GM19467 (cell line): Measurements from ENCODE around the gene B4GALT7.
"Not testable (repeated sequence)": the region's sequence is repeated elsewhere in the genome, so short reads cannot be mapped to it uniquely, and the experiment has no call there.

Experiments
- ATAC-seq: cut with Tn5 transposase; IDR thresholded peaks from one replicate; pipeline ENCODE4 v1.9.1; 2021; ENCODE audit warnings: mild to moderate bottlenecking, moderate library complexity; ENCODE audit not compliant: unreplicated experiment

The B4GALT7 gene, protein sequence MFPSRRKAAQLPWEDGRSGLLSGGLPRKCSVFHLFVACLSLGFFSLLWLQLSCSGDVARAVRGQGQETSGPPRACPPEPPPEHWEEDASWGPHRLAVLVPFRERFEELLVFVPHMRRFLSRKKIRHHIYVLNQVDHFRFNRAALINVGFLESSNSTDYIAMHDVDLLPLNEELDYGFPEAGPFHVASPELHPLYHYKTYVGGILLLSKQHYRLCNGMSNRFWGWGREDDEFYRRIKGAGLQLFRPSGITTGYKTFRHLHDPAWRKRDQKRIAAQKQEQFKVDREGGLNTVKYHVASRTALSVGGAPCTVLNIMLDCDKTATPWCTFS

DNA sequence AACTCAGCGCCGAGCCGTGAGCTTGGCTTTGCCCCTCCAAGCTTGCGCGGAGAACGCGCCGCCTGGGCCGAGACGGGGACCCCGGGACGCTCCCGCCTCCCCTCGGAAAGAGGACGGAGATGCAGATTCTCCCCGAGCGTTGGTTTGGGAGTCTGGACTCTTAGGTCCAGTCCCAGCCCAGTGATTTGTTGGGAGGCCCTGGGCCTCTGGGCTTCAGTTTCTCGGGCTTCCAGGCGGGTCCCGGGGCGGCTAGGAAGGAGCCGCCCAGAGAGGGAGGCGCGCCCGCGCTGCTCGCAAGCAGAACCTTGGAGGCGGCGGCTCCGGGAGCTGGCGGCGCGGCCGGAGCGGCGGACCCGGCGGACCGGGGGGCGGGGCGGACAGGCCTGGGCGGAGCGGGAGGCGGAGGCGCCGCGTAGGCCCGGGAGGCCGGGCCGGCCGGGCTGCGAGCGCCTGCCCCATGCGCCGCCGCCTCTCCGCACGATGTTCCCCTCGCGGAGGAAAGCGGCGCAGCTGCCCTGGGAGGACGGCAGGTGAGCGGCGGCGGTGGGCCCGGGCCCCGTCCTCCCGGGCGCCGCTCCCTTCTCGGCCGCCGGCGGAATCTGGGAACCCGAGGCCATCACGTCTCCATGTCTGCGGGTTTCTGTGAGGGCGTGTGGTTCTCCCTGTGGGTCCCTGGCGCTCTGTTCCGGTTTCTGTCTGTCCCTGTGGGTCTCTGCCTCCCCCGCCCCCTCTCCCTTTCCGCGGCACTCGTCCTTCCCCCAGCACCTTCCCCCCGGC lies at the start of gene B4GALT7:
TSS of gene B4GALT7 (plus strand) at position 402 of the 777 bp plus-strand sequence. CDS start at position 481, 79 bp downstream.
- ATAC-seq = peak; percentile 85

DNA sequence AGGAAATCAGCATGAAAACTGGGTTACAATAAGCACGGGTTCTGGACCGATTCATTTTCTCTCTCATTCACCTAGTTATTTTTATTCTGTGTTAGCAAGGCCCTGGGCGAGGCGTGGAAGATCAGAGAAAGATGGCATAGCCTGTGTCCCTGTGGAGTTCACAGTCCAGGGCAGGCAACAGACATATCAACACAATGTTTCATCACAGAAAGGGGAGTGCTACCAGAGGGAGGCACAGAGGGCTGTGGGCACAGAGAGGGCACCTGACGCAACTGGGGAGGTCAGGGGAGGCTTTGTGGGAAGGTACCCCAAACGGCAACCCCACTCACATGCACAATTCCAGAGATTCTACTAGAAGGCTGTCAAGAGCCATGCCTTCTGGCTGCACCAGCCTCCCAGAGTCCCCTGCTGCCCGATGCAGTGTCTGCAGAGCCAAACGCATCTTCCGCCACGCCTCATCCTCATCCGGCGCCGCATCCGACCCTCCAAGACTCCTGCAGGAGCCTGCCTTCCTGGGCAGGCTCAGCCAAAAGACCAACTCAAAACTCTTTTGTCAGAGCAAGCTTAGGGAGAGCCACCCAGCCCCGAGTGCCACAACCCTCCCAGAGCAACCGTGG lies 47.0 kb upstream of the B4GALT7 start:
- no peak for ATAC-seq

DNA sequence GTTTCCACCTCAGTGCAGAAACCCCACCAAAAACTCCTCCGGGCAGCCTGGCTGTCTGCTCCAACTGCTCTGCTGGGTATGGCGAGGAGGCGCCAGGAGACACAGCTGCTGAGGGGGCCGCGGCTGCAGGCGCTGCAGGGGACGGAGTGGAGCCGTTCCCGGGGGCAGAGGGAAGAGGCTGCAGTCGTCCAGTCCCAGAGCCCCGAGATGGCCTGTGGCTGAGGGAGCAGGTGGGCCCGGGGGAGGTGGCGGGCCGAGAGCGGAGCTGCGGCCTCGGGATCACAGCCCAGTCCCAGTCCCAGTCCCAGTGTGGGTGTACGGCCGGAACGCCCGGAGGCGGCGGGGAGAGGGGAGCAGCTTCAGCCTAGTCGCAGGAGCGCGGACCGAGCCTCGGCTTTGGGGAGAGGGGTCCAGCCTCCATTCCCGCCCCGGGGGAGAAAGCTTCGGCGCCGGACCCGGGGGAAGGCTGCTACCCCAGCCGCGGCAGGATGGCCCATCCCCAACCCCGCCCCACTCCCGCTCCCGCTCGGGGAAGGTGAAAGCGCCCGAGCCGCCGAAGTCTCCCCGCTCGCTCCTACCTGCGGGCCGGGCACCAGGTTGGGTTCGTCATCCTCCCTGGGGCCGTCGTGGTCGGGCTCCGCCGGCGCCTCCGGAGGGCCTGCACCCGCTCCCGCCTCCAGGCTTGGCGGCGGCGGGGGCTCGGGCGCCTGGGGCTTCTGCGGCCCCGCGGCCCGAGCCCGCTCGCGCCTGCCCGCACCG lies 46.1 kb upstream of the B4GALT7 start:
- peak; percentile 36 for ATAC-seq

DNA sequence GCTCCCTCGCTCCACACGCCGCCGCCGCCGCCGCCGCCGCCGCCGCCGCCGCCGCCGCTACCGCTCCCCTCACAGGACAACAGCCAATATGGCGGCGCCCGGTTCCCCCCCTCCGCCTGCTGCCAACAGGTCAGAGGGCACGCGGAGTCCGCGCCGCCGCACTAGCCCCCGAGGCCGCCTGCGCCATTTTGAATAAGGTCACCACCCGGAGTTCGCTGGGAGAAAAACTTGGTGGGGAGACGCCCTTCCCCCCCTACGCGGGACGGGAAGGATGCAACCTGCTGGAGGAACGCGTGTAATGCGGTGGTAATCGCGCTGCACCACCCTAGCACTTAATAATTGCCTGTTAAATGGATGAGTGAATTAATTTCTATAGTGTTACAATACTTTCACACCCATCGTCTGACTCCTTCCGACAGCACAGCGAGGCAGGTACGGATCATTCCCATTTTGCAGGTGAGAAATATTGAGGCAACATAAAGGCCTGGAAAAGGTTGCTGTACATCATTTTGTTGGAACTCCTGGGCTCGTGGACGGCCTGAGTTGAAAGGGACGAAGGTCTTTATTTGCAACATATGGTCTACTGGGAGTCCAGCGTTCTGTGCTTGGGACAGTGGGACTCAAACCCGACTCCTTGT lies 45.3 kb upstream of the B4GALT7 start, which contains the start of gene FAM193B:
TSS of gene FAM193B (minus strand) at position 90 of the 638 bp plus-strand sequence. CDS start 105 bp downstream, outside the sequence.
- ATAC-seq = peak; percentile 83

DNA sequence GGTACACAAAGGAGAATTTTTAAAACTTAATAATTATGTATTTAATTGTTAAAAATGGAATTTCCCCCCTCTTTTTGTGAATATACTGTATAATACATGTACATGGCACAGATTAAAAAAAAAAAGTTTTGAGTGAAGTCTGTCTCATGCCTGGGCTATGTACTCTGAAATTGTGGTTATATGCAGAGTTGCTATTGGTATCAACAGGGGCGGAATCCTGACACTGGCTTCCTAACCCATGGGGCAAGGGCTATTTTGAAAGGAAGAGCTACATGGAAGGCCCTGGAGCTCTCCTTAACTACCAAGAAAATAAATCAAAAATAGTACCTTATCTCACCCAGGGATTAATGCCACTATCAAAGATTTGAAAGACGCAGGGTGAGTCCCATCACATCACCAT lies 44.7 kb upstream of the B4GALT7 start:
- no peak for ATAC-seq

DNA sequence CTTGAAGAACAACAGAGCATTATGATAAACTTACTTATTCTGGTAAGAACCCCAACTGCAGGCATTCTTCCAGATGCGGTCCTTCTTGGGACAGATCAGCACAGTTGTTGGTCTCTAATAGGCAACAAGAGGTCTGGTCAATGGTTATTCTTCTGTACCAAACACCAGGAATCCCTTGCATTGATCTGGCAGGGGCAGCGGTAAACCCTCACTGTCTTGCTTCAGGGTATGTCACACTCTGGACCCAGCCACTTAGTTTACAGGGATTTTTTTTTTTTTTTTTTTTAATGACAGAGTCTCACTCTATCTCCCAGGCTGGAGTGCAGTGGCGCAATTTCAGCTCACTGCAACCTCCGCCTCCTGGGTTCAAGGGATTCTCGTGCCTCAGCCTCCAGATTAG lies 44.3 kb upstream of the B4GALT7 start:
- ATAC-seq = no peak

DNA sequence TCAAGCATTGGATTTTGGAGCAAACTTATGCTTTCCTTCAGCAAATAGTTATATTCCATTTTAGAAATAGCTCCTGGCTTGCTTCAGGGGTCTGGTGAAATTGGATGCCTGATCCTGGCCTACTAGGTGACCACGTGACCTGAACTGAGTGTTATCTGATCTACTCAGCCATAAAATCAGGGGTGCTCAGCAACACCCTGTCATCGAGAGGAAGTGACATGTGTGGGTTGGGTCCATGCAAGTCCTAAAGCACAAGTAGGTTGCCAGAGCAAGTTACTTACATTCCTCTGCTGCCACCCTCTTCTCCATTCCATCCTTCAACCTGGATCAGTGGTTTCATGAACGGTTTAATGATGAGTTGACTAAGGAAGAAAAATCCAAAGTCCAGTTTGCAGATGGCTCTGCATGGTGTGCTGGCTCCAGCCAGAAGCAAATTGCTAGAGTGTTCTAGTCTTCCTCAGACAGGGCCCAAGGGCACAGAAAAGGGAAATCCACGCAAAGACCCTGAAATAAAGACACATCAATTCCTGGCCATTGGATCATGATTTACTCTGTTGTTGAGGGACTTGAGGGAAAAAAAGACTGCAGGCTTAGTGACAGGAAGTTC lies 42.8 kb upstream of the B4GALT7 start:
- no peak for ATAC-seq

DNA sequence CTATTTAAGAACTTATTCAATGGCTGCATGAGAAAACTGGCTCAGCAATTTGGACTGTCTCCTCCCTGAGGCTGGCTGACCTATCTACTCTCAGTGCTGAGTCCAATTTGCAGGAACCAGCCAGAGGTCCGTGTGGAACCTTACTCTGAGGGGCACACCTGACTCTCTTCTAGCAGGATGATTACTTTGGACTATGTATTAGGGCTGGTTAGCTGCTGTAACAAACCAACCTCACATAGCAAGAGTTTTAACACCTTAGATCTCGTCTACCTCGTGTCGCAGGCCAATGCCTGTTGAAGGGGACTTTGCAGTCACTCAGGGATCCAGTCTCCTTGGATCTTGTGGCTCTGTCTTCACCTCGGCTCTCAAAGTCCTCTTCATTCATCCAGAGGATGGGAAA lies 42.1 kb upstream of the B4GALT7 start:
- no peak for ATAC-seq

DNA sequence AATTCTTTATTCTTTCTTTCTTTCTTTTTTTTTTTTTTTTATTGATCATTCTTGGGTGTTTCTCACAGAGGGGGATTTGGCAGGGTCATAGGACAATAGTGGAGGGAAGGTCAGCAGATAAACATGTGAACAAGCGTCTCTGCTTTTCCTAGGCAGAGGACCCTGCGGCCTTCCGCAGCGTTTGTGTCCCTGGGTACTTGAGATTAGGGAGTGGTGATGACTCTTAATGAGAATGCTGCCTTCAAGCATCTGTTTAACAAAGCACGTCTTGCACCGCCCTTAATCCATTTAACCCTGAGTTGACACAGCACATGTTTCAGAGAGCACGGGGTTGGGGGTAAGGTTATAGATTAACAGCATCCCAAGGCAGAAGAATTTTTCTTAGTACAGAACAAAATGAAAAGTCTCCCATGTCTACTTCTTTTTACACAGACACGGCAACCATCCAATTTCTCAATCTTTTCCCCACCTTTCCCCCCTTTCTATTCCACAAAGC lies 40.4 kb upstream of the B4GALT7 start:
- not testable (repeated sequence) for ATAC-seq

DNA sequence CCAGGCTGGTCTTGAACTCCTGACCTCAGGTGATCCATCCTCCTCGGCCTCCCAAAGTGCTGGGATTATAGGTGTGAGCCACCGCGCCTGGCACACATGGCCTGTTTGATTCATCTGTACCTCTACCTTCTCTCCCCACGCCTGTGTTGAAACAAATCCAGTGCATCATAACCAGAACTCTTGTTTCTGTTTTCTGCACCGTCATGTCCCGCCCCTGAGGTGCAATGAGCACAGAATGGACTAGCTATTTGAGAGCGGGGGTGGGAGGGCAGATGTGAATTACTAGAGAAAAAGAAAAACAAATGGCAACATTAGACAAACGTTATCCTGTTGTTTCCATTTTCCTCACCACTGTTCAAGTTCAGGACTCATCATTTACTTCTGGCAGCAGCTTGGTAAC lies 34.9 kb upstream of the B4GALT7 start:
- no peak for ATAC-seq

DNA sequence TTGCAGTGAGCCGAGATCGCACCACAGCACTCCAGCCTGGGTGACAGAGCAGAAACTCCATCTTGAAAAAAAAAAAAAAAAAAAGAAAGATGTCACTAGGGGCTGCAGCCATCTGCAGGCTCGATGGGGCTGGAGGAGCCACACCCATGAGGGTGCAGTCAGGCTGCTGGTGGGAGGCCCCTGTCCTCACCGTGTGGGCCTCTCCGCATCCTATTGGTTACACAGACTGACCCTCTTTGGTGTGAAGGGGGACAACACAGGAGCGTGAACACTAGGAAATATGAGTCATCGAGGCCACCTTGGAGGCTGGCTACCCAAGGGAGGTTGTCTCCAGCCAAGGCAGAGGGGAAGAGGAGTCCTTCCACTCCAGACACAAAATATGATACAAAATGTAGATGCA lies 31.6 kb upstream of the B4GALT7 start:
- no peak for ATAC-seq

DNA sequence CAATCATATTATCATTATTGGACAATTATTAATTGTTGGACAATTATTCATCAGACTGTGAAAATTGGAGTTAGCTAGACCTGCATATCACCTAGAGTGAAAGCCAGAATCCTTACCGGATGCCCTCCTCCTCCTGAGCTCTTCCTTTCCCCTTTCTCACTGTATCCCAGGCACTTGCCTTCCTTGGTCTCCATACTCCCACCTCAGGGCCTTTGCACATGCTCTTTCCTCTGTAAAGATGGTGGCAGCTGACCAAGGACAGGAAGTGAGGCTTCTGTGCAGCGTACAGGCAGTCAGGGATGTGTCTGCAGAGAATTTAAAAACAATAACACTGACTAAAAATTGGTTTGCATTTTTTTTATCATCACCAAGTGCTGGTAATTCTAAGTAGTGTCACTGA lies 30.0 kb upstream of the B4GALT7 start:
- no peak for ATAC-seq

DNA sequence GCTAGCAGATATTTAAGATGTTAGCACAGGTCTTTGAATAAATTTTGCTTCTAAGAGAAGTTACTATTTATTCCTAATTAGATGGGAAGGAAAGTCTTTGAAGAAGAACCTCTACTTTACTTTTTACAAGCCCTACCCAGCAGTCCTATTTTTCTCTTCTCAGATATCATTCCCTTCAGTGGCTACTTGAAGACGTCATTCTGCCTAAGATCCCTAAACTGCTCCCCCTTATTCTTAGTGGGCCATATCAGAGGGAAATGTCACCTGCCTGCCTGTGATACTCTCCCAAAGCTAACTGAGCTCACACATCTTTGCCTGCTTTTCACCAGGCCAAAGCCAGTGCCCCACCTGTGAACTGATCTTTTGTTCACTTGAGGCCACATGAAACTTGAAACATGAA lies 24.4 kb upstream of the B4GALT7 start:
- ATAC-seq = no peak

DNA sequence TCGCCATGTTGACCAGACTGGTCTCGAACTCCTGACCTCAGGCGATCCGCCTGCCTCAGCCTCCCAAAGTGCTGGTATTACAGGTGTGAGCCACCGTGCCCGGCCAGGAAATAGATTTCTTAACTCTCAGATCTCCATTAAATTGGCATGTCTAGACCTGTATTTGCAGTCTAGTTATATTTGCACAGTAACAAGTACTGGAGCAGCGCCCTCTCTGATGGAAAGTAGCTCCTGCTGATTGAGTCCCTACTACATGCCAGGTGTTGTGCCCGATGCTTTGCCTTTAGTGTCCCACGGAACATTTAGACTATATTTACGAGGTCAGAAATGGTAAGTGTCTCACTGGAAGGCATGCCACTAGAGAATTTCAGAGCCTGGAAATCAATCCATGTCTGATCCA lies 23.8 kb upstream of the B4GALT7 start:
- ATAC-seq = no peak

DNA sequence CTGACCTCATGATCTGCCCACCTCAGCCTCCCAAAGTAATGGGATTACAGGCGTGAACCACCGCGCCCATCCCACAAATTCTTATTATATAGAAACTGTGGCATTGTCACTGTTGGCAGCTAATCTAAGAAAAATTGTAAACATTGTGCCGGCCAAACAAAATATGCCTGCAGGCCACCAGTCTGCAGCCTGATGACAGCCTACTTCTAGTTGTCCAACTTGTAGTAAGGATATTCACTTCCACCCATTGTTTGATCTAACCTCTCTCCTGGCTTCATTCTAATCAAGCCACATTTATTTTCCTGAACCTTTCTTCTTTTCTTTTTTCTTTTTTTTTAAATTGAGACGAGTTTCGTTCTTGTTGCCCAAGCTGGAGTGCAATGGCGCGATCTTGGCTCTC lies 21.6 kb upstream of the B4GALT7 start:
- no peak for ATAC-seq

DNA sequence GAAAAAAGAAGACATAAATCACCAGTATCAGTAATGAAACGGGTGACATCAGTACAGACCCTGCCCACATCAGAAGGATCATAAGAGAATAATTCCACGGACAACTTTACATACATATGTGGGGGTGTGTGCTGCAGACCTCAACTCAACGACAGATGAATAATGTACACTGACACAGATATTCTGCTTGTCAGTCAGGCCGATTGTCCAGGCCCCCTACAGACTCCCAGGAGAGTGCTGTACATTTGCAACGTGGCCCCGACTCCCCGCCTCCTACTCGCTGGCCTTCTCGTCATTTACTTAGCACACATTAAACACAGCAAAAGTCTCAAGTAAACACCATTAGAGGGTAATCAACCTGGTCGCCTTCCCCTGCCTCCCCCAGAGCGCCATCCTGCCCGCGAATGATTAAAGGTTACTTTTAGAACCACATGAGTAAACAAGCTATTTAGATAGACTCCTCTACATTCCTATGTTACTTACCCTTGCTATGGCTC lies 11.5 kb upstream of the B4GALT7 start:
- no peak for ATAC-seq

DNA sequence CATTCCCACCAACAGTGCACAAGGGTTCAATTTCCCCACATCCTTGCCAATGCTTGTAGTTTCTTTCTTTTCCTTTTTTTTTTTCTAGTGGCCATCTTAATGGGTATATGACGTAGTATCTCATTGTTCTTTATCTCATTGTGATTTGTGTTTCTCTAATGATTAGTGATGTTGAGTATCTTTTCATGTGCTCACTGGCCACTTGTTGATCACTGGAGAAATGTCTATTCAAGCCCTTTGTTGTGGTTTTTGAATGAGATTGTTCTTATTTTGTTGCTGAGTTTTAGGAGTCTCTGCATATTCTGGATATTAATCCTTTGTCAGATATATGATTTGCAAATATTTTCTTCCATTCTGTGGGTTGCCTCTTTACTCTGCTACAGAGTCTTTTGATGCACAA lies 9.5 kb upstream of the B4GALT7 start:
- no peak for ATAC-seq

DNA sequence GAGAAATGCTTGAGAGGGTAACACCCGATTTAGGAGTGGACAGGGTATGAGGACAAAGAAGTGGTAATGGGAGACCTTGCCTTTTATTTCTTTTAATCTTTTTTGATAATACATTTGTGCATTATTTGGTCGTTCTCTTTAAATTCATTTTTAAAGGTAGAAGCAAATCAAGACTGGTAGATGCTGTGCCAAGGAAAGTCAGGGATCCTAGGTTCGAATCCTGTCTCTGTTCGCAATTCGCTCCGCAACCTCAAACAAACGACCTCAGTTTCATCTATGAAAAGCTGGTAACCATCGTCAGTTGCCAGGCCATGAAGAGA lies 8.3 kb upstream of the B4GALT7 start:
- ATAC-seq = no peak

DNA sequence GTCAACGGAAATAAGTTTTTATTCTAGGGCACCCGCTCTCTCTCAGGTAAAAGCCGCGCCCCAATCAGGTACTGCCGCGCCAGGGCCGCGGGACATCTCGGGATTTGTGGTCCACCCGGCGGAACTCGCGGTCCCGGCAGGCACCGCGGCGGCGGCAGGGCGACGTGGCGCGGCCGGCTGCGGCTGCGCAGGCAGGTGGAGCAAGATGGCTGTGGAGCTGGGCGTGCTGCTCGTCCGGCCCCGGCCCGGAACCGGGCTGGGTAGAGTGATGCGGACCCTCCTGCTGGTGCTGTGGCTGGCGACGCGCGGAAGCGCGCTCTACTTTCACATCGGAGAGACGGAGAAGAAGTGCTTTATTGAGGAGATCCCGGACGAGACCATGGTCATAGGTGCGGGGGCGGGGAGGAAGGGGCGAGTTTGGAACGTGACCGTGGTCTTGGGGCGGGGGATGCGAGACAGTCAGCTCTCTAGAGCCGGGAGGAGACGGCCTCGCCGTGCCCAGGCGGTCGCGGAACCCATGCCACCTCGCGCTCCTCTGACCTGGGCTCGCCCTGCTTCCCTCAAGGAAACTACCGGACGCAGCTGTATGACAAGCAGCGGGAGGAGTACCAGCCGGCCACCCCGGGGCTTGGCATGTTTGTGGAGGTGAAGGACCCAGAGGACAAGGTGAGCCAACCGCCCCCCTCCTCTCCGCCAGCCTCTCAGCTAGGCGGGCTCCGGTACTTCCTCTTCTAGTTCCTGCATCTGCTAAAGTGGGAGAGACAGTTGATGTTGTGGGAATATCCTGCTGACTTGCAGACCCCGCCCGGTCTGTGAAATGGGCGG lies 7.7 kb upstream of the B4GALT7 start, which contains the start of gene TMED9:
TSS of gene TMED9 (plus strand) at position 194 of the 825 bp plus-strand sequence. CDS start at position 206, 12 bp downstream.
- ATAC-seq = peak; percentile 92
